DMS53 treated with DMSO at 0.1 percent for 48 hours (cell line): ENCODE results near the gene NFKB1.
"Not testable (repeated sequence)": the region's sequence is repeated elsewhere in the genome, so short reads cannot be mapped to it uniquely, and the experiment has no call there.

Source experiments
- DNase-seq: peaks from one replicate; lab custom pipeline; 2025; ENCODE audit not compliant: unreplicated experiment; lab: John Stamatoyannopoulos, UW

The NFKB1 gene, protein sequence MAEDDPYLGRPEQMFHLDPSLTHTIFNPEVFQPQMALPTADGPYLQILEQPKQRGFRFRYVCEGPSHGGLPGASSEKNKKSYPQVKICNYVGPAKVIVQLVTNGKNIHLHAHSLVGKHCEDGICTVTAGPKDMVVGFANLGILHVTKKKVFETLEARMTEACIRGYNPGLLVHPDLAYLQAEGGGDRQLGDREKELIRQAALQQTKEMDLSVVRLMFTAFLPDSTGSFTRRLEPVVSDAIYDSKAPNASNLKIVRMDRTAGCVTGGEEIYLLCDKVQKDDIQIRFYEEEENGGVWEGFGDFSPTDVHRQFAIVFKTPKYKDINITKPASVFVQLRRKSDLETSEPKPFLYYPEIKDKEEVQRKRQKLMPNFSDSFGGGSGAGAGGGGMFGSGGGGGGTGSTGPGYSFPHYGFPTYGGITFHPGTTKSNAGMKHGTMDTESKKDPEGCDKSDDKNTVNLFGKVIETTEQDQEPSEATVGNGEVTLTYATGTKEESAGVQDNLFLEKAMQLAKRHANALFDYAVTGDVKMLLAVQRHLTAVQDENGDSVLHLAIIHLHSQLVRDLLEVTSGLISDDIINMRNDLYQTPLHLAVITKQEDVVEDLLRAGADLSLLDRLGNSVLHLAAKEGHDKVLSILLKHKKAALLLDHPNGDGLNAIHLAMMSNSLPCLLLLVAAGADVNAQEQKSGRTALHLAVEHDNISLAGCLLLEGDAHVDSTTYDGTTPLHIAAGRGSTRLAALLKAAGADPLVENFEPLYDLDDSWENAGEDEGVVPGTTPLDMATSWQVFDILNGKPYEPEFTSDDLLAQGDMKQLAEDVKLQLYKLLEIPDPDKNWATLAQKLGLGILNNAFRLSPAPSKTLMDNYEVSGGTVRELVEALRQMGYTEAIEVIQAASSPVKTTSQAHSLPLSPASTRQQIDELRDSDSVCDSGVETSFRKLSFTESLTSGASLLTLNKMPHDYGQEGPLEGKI

GRCh38 chr4:102500696-102501446 is at the start of gene NFKB1:
TSS of gene NFKB1 (plus strand) at chr4:102501359. CDS start at chr4:102525519, 24,160 bp downstream.
- peak; percentile 36 for DNase-seq

DNA sequence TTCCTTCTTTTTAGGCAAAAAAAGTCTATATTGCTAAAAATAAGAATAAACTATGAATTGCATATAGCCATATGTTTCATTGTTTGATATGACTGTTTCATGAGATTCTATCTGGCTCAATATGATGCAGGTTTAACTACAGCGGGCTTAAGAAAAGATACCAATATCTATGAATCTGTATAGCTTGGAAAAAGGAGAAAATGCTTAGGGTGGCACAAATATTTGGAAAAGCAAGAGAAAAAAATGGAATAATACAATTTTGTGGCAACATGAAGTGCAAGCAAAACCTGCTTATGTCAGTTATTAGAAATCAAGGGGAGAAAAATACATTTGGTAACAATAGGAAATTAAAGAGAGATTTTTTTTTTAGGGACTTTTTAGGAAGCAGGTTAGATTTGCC is 48.3 kb upstream of the NFKB1 start:
- DNase-seq: no peak

DNA sequence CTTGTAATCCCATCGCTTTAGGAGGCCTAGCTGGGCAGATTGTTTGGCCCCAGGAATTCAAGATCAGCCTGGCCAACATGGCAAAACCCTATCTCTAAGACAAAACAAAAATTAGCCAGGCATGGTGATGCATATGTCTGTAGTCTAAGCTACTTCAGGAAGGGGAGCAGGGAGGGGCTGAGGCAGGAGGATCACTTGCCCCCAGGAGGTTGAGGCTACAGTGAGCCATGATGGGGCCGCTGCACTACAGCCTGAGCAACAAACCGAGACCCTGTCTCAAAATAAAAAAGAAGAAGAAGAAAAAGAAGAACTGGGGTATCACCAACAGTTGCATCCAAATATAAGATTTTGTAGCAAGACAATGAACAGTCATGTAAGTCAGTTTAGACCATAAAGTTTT is 47.3 kb upstream of the NFKB1 start:
- DNase-seq: no peak

GRCh38 chr4:102454268-102454667 is 46.9 kb upstream of the NFKB1 start:
- DNase-seq: no peak

DNA sequence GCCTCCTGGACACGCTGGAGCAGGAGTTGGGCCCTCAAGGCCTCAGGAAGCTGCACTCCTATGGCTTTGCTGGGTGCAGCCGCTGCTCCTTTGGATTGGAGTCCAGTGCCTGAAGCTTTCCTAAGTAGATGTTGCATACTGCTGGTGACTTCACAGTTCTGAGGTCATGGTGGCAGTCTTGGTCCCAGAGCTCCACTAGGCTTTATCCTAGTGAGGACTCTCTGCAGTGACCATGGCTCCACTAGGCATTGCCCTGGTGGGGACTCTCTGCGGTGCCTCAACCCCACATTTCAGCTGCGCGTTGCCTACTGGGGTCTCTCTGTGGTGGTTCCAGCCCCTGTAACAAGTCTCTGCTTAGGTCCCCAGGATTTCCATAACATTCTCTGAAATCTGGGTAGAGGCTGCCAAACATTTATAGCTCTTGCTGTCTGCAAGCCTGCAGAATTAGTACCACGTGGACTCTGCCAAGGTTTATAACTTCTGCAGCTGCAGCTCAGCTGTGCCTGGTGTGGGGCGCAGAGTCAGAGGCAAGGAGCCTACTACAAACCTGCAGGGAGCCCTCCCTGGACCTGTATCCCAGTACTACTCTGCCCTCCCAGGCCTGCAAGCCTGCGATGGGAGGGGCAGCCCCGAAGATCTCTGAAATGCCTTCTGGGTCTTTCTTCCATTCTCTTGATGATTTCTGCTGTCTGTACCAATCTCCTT is 46.0 kb upstream of the NFKB1 start:
- DNase-seq: no peak

DNA sequence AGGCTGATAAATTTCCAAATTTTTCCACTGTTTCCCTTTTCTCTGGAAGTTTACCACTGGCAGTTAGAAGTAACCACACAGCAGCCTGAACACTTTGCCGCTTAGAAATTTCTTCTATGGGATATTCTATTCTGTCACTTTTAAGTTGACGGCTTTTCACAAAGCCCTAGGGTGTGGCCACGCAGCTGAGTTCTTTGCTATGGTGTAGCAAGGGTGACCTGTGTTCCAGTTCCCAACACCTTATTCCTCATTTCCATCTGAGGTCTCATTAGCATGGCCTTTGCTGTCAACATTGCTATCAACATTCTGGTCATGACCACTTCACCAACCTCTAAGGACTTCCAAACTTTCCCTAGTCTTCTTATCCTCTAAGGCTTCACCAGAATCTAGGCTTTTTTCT is 45.4 kb upstream of the NFKB1 start:
- no peak for DNase-seq

DNA sequence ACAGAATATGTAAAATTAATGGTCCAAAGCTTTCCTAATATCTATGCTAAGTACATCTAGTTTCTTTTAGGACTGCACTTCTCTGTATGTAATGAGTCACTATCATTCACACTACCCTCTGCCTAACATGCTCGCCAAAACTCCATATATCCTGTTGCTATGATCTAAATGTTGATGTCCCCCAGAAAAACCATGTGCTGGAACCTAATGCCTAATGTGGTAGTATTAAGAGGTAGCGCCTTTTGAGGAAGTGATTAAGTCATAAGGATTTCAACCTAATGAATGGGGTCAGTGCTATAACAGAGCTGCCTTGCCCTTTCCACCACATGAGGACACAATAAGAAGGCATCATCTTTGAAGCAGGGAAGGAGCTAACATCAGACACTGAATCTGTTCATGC is 34.9 kb upstream of the NFKB1 start:
- no peak for DNase-seq

DNA sequence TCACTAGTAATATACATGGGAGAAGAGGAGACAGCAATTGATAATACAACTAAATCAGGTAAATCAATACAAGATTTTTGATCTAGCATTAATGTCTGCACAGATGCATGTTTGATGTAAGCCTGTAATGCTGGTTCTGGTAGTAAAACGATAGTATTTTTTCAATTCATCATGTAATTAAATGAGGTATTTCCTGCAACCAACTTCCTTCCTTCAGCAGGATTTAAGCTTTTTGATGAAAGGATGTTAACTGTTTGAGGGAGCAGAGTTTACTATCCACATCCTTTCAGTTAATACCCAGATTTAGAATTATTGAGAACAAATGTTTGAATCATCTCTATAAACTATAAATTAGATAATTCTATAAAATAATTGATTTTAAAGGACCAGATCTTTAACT is 31.4 kb upstream of the NFKB1 start:
- DNase-seq: no peak

GRCh38 chr4:102472441-102473013 is 28.6 kb upstream of the NFKB1 start:
- peak; percentile 21 for DNase-seq

DNA sequence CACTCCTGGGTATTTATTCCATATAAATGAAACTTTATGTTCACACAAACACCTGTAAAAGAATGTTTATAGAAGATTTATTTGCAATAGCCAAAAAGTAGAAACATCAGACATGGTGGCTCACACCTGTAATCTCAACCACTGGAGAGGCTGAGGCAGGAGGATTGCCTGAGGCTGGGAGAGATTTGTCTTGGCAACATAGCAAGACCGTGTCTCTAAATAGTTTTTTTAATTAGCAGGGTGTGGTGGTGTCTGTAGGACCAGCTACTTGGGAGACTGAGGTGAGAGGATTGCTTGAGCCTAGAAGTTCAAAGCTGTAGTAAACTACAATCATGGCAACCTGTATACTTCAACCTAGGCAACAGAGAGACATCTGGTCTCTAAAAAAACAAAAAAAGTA is 27.7 kb upstream of the NFKB1 start:
- DNase-seq: no peak

DNA sequence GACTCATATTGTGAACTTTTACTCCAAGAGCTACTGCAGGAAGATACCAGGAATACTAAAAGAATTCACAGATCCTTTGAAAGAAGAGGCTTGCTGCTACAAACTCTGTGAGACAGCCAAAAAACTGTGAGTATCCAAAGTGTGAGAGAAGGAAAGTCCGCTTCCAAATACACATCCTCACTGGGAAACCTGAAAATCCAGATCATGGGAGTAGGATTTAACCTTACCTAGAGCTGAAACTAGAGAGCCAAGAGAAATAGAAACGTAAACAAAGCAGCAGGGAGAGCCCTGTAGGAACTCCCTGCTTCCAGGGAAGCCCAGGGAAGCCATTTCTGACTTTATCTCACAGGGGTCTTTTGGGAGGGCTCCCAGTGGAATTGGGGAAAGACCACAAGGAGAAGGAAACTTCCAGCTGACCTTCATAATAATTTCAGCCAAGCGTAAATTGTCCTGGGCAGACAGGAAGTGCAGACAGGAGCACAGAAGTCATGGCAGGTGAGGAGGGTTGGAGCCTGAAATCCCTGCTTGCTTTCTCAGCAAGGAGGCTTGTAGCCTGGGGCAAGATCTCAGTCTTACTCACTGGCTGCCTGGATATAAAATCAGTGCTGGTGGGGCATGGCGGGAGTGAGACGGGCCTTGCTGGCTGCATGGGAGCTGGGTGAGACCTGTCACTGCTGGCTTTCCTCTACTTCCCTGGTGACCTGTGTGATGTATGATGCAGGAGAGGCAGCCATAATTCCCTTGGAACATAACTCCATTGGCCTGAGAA is 26.2 kb upstream of the NFKB1 start:
- peak; percentile 0 for DNase-seq

- DNase-seq: no peak
Measured at GRCh38 chr4:102477657-102478056, 23.5 kb upstream of the NFKB1 start.

DNA sequence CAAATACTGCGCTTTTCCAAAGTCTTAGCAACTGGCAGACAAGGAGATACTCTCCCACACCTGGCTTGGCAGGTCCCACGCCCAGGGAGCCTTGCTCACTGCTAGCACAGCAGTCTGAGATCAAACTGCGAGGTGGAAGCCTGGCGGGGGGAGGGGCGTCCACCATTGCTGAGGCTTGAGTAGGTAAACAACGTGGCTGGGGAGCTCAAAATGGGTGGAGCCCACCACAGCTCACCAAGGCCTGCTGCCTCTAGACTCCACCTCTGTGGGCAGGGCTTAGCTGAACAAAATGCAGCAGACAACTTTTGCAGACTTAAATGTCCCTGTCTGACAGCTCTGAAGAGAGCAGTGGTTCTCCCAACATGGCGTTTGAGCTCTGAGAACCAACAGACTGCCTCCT is 23.0 kb upstream of the NFKB1 start:
- DNase-seq: no peak

GRCh38 chr4:102479832-102480231 is 21.3 kb upstream of the NFKB1 start:
- DNase-seq: not testable (repeated sequence)

DNA sequence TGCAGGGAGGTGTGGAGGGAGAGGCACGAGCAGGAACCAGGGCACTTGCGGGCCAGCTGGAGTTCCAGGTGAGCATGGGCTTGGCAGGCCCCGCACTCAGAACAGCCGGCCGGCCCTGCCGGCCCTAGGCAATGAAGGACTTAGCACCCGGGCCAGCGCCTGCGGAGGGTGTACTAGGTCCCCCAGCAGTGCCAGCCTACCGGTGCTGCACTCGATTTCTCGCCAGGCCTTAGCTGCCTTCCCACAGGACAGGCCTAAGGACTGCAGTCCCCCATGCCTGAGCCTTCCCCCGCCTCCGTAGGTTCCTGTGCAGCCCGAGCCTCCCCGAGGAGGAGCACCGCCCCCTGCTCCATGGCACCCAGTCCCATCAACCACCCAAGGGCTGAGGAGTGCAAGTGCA is 18.0 kb upstream of the NFKB1 start:
- DNase-seq: no peak

GRCh38 chr4:102483990-102484692 is 17.0 kb upstream of the NFKB1 start:
- DNase-seq: not testable (repeated sequence)

DNA sequence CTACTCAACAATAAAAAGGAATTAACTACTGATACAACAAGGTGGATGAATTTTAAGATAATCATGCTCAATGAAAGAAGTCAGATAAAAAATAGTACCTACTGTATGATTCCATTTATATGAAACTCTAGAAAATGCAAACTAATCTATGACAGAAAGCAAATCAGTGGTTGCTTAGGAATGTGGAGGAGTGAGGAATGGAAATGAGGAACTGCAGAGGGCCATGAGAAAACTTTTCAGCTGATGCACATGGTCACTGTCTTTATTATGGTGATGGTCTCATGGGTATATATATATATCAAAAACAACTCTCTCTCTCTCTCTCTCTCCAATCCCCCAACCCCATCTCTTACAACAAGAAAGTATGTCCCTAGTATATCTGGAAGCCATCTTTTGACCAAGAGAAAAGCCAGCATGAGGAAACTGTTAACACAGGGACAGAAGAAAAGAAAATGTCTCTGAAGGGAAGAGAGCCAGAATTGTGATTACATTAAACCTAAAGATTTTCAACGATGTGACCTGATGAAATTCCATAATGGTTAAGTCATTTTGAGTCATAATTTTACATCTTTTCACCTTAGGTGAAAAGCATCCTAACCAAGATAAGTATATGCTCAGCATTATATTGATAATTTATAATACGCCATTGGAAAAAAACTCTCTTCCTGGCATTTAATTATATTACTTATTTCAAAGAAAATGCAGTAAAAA is 8.5 kb upstream of the NFKB1 start:
- no peak for DNase-seq

DNA sequence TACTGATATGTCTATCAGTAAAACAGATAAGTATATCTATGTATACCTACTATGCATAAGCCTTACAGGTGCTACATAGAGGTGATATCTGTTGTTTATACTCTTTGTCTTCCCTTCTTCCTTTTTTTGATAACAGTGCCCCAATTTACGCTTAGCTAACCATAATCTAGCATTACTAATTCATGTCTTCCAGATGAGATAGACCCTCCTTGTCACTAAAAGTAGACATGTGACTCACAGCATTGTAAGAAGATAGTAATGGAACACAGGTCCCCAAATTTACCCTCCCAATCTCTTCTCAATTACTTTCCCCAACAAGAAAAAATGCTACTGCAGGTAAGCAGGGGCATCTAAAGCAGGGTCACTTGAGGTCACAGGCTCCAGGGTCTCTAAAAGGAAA is 7.9 kb upstream of the NFKB1 start:
- DNase-seq: no peak
